CD4-positive, alpha-beta memory T cell (primary cell): ENCODE data around the gene CISH. TPM values are rescaled to one million over a fixed set of nuclear protein-coding genes. Genes with fewer than 3 reads are reported as not detected.

Experiments
- CTCF ChIA-PET: fragments of 350-600 bp; sonication (Branson Sonifier 250); formaldehyde crosslinking; loops from one replicate; lab custom pipeline; 2021; ENCODE audit warnings: inconsistent platforms; ENCODE audit not compliant: partially characterized antibody; lab: Charles Lee
- POLR2A ChIA-PET: fragments of 350-600 bp; sonication (Branson Sonifier 250); formaldehyde crosslinking; loops from one replicate; lab custom pipeline; 2021; ENCODE audit not compliant: partially characterized antibody; lab: Charles Lee
- DNase-seq, 5 donors: peaks; one replicate each; pipeline versions ENCODE4 v3.0.0 to v3.0.0-alpha.2; 2020 to 2022; ENCODE audit warnings: mixed read lengths in 1 of 5
- H3K27ac ChIP-seq: one replicate; pipeline ENCODE4 v1.7.0; 2013; ENCODE audit warnings: low read depth, low read length
- H3K27me3 ChIP-seq: 2 replicates; pipeline ENCODE4 v1.7.0; 2013; ENCODE audit warnings: mild to moderate bottlenecking, low read length, moderate library complexity; ENCODE audit not compliant: insufficient read depth
- H3K36me3 ChIP-seq: 2 replicates; pipeline ENCODE4 v1.7.0; 2013; ENCODE audit warnings: mild to moderate bottlenecking, low read length, moderate library complexity; ENCODE audit not compliant: insufficient read depth
- H3K4me1 ChIP-seq: 2 replicates; pipeline ENCODE4 v1.7.0; 2013; ENCODE audit warnings: mild to moderate bottlenecking, low read length, moderate library complexity; ENCODE audit not compliant: insufficient read depth
- H3K4me3 ChIP-seq, 2 donors: one replicate each; pipeline ENCODE4 v1.7.0; 2013; ENCODE audit warnings: low read length in 2 of 2, mild to moderate bottlenecking in 1 of 2
- H3K9me3 ChIP-seq, 2 donors: one replicate each; pipeline ENCODE4 v1.7.0; 2013; ENCODE audit warnings: low read length in 2 of 2, control low read depth in 1 of 2; ENCODE audit not compliant: control insufficient read depth in 1 of 2
- H3K27ac Mint-ChIP-seq, 7 donors: one replicate each; pipeline ENCODE4 v1.8.0; 2020 to 2021; ENCODE audit warnings: mixed read lengths in 7 of 7, mild to moderate bottlenecking in 6 of 7, inconsistent platforms in 3 of 7, moderate library complexity in 3 of 7
- H3K27me3 Mint-ChIP-seq, 2 donors: one replicate each; pipeline ENCODE4 v1.8.0; 2020 to 2021; ENCODE audit warnings: mixed read lengths in 2 of 2
- H3K36me3 Mint-ChIP-seq, 2 donors: one replicate each; pipeline ENCODE4 v1.8.0; 2020 to 2021; ENCODE audit warnings: mixed read lengths in 2 of 2, inconsistent platforms in 1 of 2, mild to moderate bottlenecking in 1 of 2
- H3K4me1 Mint-ChIP-seq, 4 donors: one replicate each; pipeline ENCODE4 v1.8.0; 2020 to 2021; ENCODE audit warnings: mixed read lengths in 4 of 4, mild to moderate bottlenecking in 1 of 4
- H3K4me3 Mint-ChIP-seq, 8 donors: one replicate each; pipeline ENCODE4 v1.8.0; 2020 to 2021; ENCODE audit warnings: mixed read lengths in 8 of 8, mild to moderate bottlenecking in 7 of 8, moderate library complexity in 6 of 8, inconsistent platforms in 3 of 8
- H3K9me3 Mint-ChIP-seq, 8 donors: one replicate each; pipeline ENCODE4 v1.8.0; 2020 to 2021; ENCODE audit warnings: mixed read lengths in 8 of 8, mild to moderate bottlenecking in 5 of 8, inconsistent platforms in 3 of 8, moderate library complexity in 1 of 8
- intact Hi-C: fragments of 100-400 bp; cut with micrococcal nuclease; formaldehyde crosslinking; loops from one replicate; pipeline ENCODE4 v1.15.1; 2023
- polyA plus RNA-seq, 2 donors: library from polyadenylated mRNA; unstranded; fragments of 300-500 nt; fragmentation: Illumina TruSeq; gene quantifications; one replicate each; pipeline ENCODE4 v1.2.3, GENCODE V29; 2021
- total RNA-seq, 2 experiments: library from RNA; stranded (reverse); gene quantifications; one replicate each; pipeline ENCODE4 v1.2.3, GENCODE V29; 2021

Gene CISH
- total and polyA plus RNA-seq, 4 experiments from 2014 or later: 14.7 to 248 (median 53.6) TPM

DNA sequence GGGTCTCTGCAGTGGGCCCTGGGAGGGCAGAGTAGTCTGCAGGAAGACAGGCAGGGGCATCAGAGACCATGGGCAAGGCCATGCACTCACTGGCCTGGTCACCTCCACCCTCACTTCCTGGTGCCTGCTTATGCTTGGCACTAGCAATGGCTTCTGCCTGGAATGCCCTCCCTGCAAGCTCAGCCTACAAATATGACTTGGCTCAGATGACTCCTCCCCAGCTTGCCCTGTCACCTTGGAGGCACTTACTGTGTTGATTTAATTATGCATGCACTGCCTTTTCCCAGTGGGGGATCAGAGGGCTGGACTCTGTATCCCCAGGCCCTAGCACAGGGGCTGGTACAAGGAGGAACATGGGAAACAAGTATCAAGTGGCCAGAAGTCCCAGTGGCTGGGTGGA lies 51.9 kb downstream of the CISH start:
- H3K27me3 ChIP-seq: no peaks in the 10 kb centered on the region
- H3K27ac Mint-ChIP-seq: peak overlapping the region in 1 of 7 donors; percentile 23
- POLR2A ChIA-PET: interaction anchor here (2.2 kb wide), 1 partner anchor 10 kb away, joined by 5 read pairs; the partner anchor contains the start of gene HEMK1

DNA sequence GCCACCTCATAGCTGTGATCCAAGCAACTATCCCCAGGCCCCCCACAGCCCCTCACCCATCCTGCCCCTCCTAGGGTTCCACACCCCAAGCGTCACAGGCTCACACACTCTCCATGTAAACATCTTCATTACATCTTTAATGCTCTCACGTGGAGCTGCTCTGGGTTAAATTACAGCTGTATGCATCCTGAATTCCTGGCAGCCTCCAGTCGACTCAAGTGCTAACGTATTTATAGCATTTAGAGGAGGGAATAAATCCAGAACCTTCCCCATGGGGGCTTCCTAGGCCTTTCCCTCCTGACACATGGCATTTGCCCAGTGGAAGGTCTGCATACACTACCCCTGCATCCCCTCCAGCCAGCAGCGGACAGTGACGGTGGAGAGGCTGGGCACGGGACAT lies 53.7 kb downstream of the CISH start:
- no peak overlapping the region for H3K27ac ChIP-seq
- H3K36me3 Mint-ChIP-seq: peaks cover 0 to 3% of the 10 kb centered on the region in 2 donors
- no peak overlapping the region for H3K27ac Mint-ChIP-seq
- no peak overlapping the region for H3K4me3 Mint-ChIP-seq
- POLR2A ChIA-PET: no interaction called here
- H3K27me3 Mint-ChIP-seq: no peaks in the 10 kb centered on the region
- no peaks in the 10 kb centered on the region for H3K9me3 Mint-ChIP-seq
- DNase-seq: no peak
- CTCF ChIA-PET: interaction anchor here (1.8 kb wide), 1 partner anchor 15 kb away, joined by 8 read pairs; no protein-coding TSS in a partner anchor
- intact Hi-C loops: no loop called here
- no peaks in the 10 kb centered on the region for H3K36me3 ChIP-seq
- no peaks in the 10 kb centered on the region for H3K27me3 ChIP-seq
- no peaks in the 10 kb centered on the region for H3K4me1 Mint-ChIP-seq
- no peak overlapping the region for H3K4me3 ChIP-seq
- H3K9me3 ChIP-seq: no peaks in the 10 kb centered on the region
- H3K4me1 ChIP-seq: no peaks in the 10 kb centered on the region

More for the DNA sequence above, 51.9 kb downstream of the CISH start:
- H3K4me3 Mint-ChIP-seq: no peak overlapping the region
- DNase-seq: no peak
- Histone ChIP-seq H3K9me3 (no peaks in the 10 kb centered on the region), H3K36me3 (no peaks in the 10 kb centered on the region), H3K4me1 (no peaks in the 10 kb centered on the region), H3K4me3 (no peak overlapping the region), H3K27ac (no peak overlapping the region)
- CTCF ChIA-PET: no interaction called here
- H3K36me3 Mint-ChIP-seq: peaks cover 0 to 3% of the 10 kb centered on the region in 2 donors
- H3K9me3 Mint-ChIP-seq: no peaks in the 10 kb centered on the region
- H3K27me3 Mint-ChIP-seq: no peaks in the 10 kb centered on the region
- intact Hi-C loops: no loop called here
- H3K4me1 Mint-ChIP-seq: peaks cover 0 to 4% (median 3%) of the 10 kb centered on the region in 4 donors

- no peak overlapping the region for H3K27ac ChIP-seq
- Mint-ChIP-seq H3K27me3 (no peaks in the 10 kb centered on the region), H3K36me3 (peaks cover 0 to 3% of the 10 kb centered on the region in 2 donors), H3K4me3 (no peak overlapping the region), H3K4me1 (no peaks in the 10 kb centered on the region), H3K9me3 (no peaks in the 10 kb centered on the region), H3K27ac (peak overlapping the region in 1 of 7 donors; percentile 52)
- no peak for DNase-seq
- no peaks in the 10 kb centered on the region for H3K4me1 ChIP-seq
- H3K27me3 ChIP-seq: no peaks in the 10 kb centered on the region
- no peaks in the 10 kb centered on the region for H3K36me3 ChIP-seq
- ChIA-PET POLR2A (no interaction called here), CTCF (interaction anchor here (1.8 kb wide), 1 partner anchor 14 kb away, joined by 8 read pairs; no protein-coding TSS in a partner anchor)
- no peak overlapping the region for H3K4me3 ChIP-seq
- H3K9me3 ChIP-seq: no peaks in the 10 kb centered on the region
- intact Hi-C loops: no loop called here
Observed at GRCh38 chr3:50557106-50557505, 54.5 kb downstream of the CISH start.

Other genes with a start within 250 kb of the CISH start
- gene CACNA2D2, start 108.1 kb downstream of the CISH start, total RNA-seq: 1 to 10 TPM; 1.7 to 1.9 TPM
- under 1 TPM in 1 of 2 donors, not detected in 1; 0.24 TPM for gene CACNA2D2, start 108.1 kb downstream of the CISH start, polyA plus RNA-seq
- 10 to 100 TPM; 14.3 to 16.2 TPM for gene C3orf18, start 44.0 kb downstream of the CISH start, total RNA-seq
- gene C3orf18, start 44.0 kb downstream of the CISH start, polyA plus RNA-seq: 10 to 100 TPM; 14.2 to 22.3 TPM
- 10 to 100 TPM; 55.3 to 56.7 TPM for gene HEMK1, start 42.3 kb downstream of the CISH start, total RNA-seq
- 10 to 100 TPM; 21.2 to 36.7 TPM for gene HEMK1, start 42.3 kb downstream of the CISH start, polyA plus RNA-seq
- gene MAPKAPK3, start 5.4 kb upstream of the CISH start, total RNA-seq: 10 to 100 TPM; 36.4 to 40.1 TPM
- gene MAPKAPK3, start 5.4 kb upstream of the CISH start, polyA plus RNA-seq: 10 to 100 TPM; 71.2 to 93.2 TPM
- gene DOCK3, start 63.2 kb upstream of the CISH start, total RNA-seq: 1 to 10 TPM; 2.5 to 2.6 TPM
- gene DOCK3, start 63.2 kb upstream of the CISH start, polyA plus RNA-seq: under 1 TPM; 0.04 to 0.18 TPM